Upper lobe of right lung (tissue), 1 donor: Measurements from ENCODE around the gene PPP1R14C. TPM values are rescaled to one million over a fixed set of nuclear protein-coding genes. Genes with fewer than 3 reads are reported as not detected.

Source experiments
- ATAC-seq: fragments of 200-7000 bp; cut with Tn5 transposase; one replicate; pipeline ENCODE4 v1.9.1; 2020; ENCODE audit warnings: mild to moderate bottlenecking, moderate library complexity
- DNase-seq: peaks from one replicate; pipeline ENCODE4 v3.0.0-alpha.2; 2020
- H3K27ac ChIP-seq: fragments of 200-600 bp; one replicate; pipeline ENCODE4 v1.8.0; 2022
- H3K27me3 ChIP-seq: fragments of 200-600 bp; one replicate; pipeline ENCODE4 v1.8.0; 2022; ENCODE audit warnings: mild to moderate bottlenecking
- H3K36me3 ChIP-seq: fragments of 200-600 bp; one replicate; pipeline ENCODE4 v1.8.0; 2022
- H3K4me1 ChIP-seq: fragments of 200-600 bp; one replicate; pipeline ENCODE4 v1.8.0; 2022
- H3K4me3 ChIP-seq: fragments of 200-600 bp; one replicate; pipeline ENCODE4 v1.8.0; 2022; ENCODE audit warnings: mild to moderate bottlenecking
- H3K9me3 ChIP-seq: fragments of 200-600 bp; one replicate; pipeline ENCODE4 v1.8.0; 2022
- CTCF ChIP-seq: fragments of 200-600 bp; IDR thresholded peaks from one replicate; pipeline ENCODE4 v1.8.0; 2022; ENCODE audit warnings: antibody characterized with exemption
- intact Hi-C: fragments of 100-400 bp; cut with DNase I; formaldehyde crosslinking; loops from one replicate; pipeline ENCODE4 v1.11.0; 2022
- total RNA-seq: library from RNA; stranded (reverse); fragmentation: NEBNext Ultra II Directional; extraction: Animal tissue kit (Norgen Biotek cat#: 25700); gene quantifications from one replicate; pipeline ENCODE4 v1.2.1, GENCODE V29; 2021
- donor health status: DM: no; HTN: yes; CAD: no; lungs with severe emphysema.

Gene PPP1R14C
- total RNA-seq, 1 donor from 2014 or later, result 10.0 TPM

GRCh38 chr6:150203378-150203777, 60.5 kb downstream of the PPP1R14C start:
- Histone ChIP-seq H3K4me3 (no peak overlapping the region), H3K4me1 (no peaks in the 10 kb centered on the region), H3K9me3 (no peaks in the 10 kb centered on the region), H3K27me3 (no peaks in the 10 kb centered on the region), H3K27ac (no peak overlapping the region), H3K36me3 (no peaks in the 10 kb centered on the region)
- ATAC-seq (no peak), DNase-seq (no peak)
- no peak for TF ChIP-seq CTCF
- intact Hi-C loops, result no loop called here

- Histone ChIP-seq H3K36me3 (no peaks in the 10 kb centered on the region), H3K27ac (no peak overlapping the region), H3K4me1 (no peaks in the 10 kb centered on the region), H3K4me3 (no peak overlapping the region), H3K27me3 (no peaks in the 10 kb centered on the region), H3K9me3 (no peaks in the 10 kb centered on the region)
- DNase-seq (no peak), ATAC-seq (no peak)
- intact Hi-C loops, result no loop called here
- no peak for TF ChIP-seq CTCF
These were observed 61.2 kb downstream of the PPP1R14C start for GRCh38 chr6:150203871-150204545.

- no peaks in the 10 kb centered on the region for H3K9me3 ChIP-seq
- no peak for TF ChIP-seq CTCF
- H3K27ac ChIP-seq, result no peak overlapping the region
- no peak overlapping the region for H3K4me3 ChIP-seq
- intact Hi-C loops, result no loop called here
- DNase-seq (no peak), ATAC-seq (peak; percentile 54)
- H3K27me3 ChIP-seq, result no peaks in the 10 kb centered on the region
- no peaks in the 10 kb centered on the region for H3K36me3 ChIP-seq
- H3K4me1 ChIP-seq, result no peaks in the 10 kb centered on the region
These were observed 62.0 kb downstream of the PPP1R14C start for GRCh38 chr6:150204705-150205472.

- intact Hi-C loops, result no loop called here
These were observed 65.2 kb downstream of the PPP1R14C start for GRCh38 chr6:150207931-150208570.

More at GRCh38 chr6:150207931-150208570, 65.2 kb downstream of the PPP1R14C start:
- H3K9me3 ChIP-seq, result no peaks in the 10 kb centered on the region
- H3K4me1 ChIP-seq, result peaks cover 5% of the 10 kb centered on the region
- ATAC-seq (no peak), DNase-seq (no peak)
- H3K36me3 ChIP-seq, result no peaks in the 10 kb centered on the region
- H3K27ac ChIP-seq, result no peak overlapping the region
- H3K27me3 ChIP-seq, result no peaks in the 10 kb centered on the region
- no peak overlapping the region for H3K4me3 ChIP-seq
- TF ChIP-seq CTCF, result no peak
